ENCODE results near the gene TM9SF3. TPM values are rescaled to one million over a fixed set of nuclear protein-coding genes. Genes with fewer than 3 reads are reported as not detected.

TM9SF3 gene
- total RNA-seq, 1 experiment from 2014 or later: 125 TPM

DNA sequence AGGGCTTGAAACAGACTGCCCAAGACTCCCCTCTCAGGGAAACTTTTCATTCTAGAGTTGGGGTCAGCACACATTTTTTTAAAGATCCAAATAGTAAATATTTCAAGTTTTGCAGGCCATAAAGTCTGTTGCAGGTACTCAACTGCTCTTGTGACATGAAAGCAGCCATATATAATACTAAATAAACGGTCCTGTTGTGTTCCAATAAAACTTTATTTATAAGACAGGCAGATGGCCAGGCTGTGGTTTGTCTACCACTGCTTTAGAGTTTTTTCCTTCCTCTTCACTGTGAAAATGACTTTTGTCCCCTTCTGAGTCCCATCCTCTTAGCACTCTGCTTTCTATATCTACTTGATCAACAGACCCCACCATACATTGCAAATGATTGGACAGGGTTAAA, 40.5 kb upstream of the TM9SF3 start:
- DNase-seq (ENCODE audit: low spot score): no peak
- no peaks in the 10 kb centered on the region for H3K36me3 ChIP-seq (ENCODE audit: insufficient read depth, low read length, poor library complexity, severe bottlenecking)
- intact Hi-C loops (cut with micrococcal nuclease; ENCODE audit: unreplicated experiment): no loop called here
- H3K27ac ChIP-seq (ENCODE audit: low read depth, low read length, poor library complexity, severe bottlenecking): no peak overlapping the region
- no peaks in the 10 kb centered on the region for H3K4me1 ChIP-seq (ENCODE audit: insufficient read depth, low read length, poor library complexity, severe bottlenecking)
- no TSS peak for BruUV-seq (replicated peaks)
- H3K27me3 ChIP-seq (replicated peaks; ENCODE audit: insufficient read depth, low read depth, low read length, poor library complexity): no peaks in the 10 kb centered on the region
- H3K9me3 ChIP-seq (ENCODE audit: low read depth, low read length, poor library complexity, severe bottlenecking): no peaks in the 10 kb centered on the region
- ChIA-PET CTCF (no interaction called here), POLR2A (ENCODE audit: low non-redundant PET) (no interaction called here)
- TF ChIP-seq, protein P1, sequence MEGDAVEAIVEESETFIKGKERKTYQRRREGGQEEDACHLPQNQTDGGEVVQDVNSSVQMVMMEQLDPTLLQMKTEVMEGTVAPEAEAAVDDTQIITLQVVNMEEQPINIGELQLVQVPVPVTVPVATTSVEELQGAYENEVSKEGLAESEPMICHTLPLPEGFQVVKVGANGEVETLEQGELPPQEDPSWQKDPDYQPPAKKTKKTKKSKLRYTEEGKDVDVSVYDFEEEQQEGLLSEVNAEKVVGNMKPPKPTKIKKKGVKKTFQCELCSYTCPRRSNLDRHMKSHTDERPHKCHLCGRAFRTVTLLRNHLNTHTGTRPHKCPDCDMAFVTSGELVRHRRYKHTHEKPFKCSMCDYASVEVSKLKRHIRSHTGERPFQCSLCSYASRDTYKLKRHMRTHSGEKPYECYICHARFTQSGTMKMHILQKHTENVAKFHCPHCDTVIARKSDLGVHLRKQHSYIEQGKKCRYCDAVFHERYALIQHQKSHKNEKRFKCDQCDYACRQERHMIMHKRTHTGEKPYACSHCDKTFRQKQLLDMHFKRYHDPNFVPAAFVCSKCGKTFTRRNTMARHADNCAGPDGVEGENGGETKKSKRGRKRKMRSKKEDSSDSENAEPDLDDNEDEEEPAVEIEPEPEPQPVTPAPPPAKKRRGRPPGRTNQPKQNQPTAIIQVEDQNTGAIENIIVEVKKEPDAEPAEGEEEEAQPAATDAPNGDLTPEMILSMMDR (conservative IDR thresholded peaks at IDR 0.05; ENCODE audit: low read depth, low read length): no peak
- TF ChIP-seq EZH2 (IDR thresholded peaks at IDR 0.05; ENCODE audit: borderline replicate concordance, low read depth, low read length, poor library complexity, severe bottlenecking): no peak
- no peak overlapping the region for H3K4me3 ChIP-seq (ENCODE audit: low read depth, low read length, poor library complexity, severe bottlenecking)

DNA sequence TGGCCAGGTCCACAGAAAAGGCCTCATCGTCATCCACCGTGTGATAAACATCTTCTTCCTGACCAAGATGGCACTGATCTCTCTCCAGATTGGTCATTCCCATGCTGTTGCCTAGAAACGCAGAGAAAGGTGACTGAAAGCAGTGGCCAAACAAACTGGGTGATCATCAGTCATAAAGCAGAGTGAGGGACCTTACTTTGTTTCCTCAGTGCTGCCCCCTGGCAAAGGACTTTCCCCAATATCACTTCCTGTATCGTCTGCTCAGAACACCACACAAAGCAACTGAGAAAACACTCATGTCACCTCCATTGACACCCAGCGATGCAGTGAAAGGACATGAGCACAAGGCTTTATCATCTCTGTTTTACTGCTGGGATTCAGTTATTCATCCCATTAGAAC, 40.0 kb upstream of the TM9SF3 start:
- H3K4me1 ChIP-seq (ENCODE audit: insufficient read depth, low read length, poor library complexity, severe bottlenecking): no peaks in the 10 kb centered on the region
- intact Hi-C loops (cut with micrococcal nuclease; ENCODE audit: unreplicated experiment): no loop called here
- DNase-seq (ENCODE audit: low spot score): peak; percentile 12
- H3K9me3 ChIP-seq (ENCODE audit: low read depth, low read length, poor library complexity, severe bottlenecking): no peaks in the 10 kb centered on the region
- H3K36me3 ChIP-seq (ENCODE audit: insufficient read depth, low read length, poor library complexity, severe bottlenecking): no peaks in the 10 kb centered on the region
- no TSS peak for BruUV-seq (replicated peaks)
- ChIA-PET CTCF (no interaction called here), POLR2A (ENCODE audit: low non-redundant PET) (no interaction called here)
- TF ChIP-seq, protein P1 (conservative IDR thresholded peaks at IDR 0.05; ENCODE audit: low read depth, low read length): 0 out of 2 replicates have a peak, but pooled peaks have one; percentile 34
- no peak for TF ChIP-seq EZH2 (IDR thresholded peaks at IDR 0.05; ENCODE audit: borderline replicate concordance, low read depth, low read length, poor library complexity, severe bottlenecking)
- H3K4me3 ChIP-seq (ENCODE audit: low read depth, low read length, poor library complexity, severe bottlenecking): no peak overlapping the region
- H3K27me3 ChIP-seq (replicated peaks; ENCODE audit: insufficient read depth, low read depth, low read length, poor library complexity): no peaks in the 10 kb centered on the region
- H3K27ac ChIP-seq (ENCODE audit: low read depth, low read length, poor library complexity, severe bottlenecking): no peak overlapping the region

DNA sequence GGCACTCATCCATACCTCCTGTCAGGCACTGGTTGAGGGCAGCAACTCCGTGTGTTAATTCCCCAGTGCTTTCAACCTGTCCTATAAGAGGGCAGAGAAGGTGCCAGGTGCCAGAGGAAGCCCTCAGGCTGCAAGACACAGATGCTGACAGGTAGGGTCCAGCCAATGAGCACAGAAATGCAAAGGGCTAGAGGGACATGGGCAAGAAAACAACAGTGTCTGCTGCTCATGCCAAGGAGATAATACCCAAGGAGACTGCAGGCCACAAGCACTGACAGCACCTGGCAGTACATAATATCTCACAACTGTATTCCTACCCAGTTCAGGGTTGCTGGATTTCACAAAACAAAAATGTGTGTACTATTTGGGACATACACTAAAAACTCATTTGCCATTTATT, 38.4 kb upstream of the TM9SF3 start:
- intact Hi-C loops (cut with micrococcal nuclease; ENCODE audit: unreplicated experiment): no loop called here
- no peak for DNase-seq (ENCODE audit: low spot score)
- POLR2A ChIA-PET (ENCODE audit: low non-redundant PET): no interaction called here
- Histone ChIP-seq H3K36me3 (ENCODE audit: insufficient read depth, low read length, poor library complexity, severe bottlenecking) (no peaks in the 10 kb centered on the region), H3K27me3 (replicated peaks; ENCODE audit: insufficient read depth, low read depth, low read length, poor library complexity) (no peaks in the 10 kb centered on the region), H3K4me3 (ENCODE audit: low read depth, low read length, poor library complexity, severe bottlenecking) (no peak overlapping the region), H3K4me1 (ENCODE audit: insufficient read depth, low read length, poor library complexity, severe bottlenecking) (no peaks in the 10 kb centered on the region), H3K9me3 (ENCODE audit: low read depth, low read length, poor library complexity, severe bottlenecking) (no peaks in the 10 kb centered on the region), H3K27ac (ENCODE audit: low read depth, low read length, poor library complexity, severe bottlenecking) (no peak overlapping the region)
- no TSS peak for BruUV-seq (replicated peaks)
- CTCF ChIA-PET: no interaction called here
- no peak for TF ChIP-seq EZH2 (IDR thresholded peaks at IDR 0.05; ENCODE audit: borderline replicate concordance, low read depth, low read length, poor library complexity, severe bottlenecking)
- TF ChIP-seq, protein P1 (conservative IDR thresholded peaks at IDR 0.05; ENCODE audit: low read depth, low read length): no peak

Data from A673 (cell line).